GM21528 (cell line): ENCODE measurements around the gene TMEM209.
"Not testable (repeated sequence)": the region's sequence is repeated elsewhere in the genome, so short reads cannot be mapped to it uniquely, and the experiment has no call there.

Experiments
- ATAC-seq: cut with Tn5 transposase; IDR thresholded peaks from one replicate; pipeline ENCODE4 v1.9.1; 2021; ENCODE audit warnings: mild to moderate bottlenecking, moderate library complexity; ENCODE audit not compliant: unreplicated experiment, low FRiP score

Gene TMEM209

DNA sequence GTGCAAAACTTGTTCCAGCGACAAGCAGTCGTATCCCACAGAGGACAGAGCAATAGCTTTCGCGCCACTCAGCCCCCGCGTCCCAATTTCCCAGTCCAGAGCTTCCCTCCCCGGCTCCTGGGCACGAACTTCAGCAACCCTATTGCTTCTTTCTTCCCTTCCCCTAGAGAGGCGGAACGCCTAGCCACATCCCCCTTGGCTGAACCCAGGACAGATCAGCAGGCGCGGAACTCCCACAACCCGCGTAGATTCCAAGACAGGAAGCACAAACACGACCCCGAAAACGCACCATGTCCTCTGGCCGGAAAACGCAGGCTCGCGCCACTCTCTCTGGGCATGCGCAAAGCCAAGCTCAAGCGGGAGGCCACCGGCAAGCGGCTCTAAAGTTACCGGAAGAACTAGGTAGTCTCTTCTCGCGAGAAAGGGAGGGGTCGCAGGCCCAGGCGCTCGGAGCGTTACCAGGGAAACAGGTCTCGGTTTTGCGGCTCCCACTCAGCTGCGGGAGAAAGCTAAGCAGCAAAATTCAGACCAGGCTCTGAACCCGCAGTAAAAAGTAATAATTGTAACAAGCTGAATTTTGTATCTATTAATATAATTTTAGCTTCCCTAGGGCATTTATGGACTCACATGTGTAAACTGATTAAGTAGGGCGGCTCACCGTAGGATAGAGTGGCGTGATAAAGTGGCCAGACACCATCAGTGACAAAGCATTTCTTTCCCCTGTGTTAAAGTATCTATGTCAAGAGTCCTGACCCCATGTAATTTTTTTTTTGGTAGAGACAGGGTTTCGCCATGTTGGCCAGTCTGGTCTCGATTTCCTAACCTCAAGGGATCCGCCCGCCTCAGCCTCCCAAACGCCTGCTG lies at the start of gene TMEM209:
Gene TMEM209 (minus strand): TSS at position 323 of the 864 bp plus-strand sequence. CDS start 31 bp downstream, at position 292.
- ATAC-seq = peak; percentile 94

DNA sequence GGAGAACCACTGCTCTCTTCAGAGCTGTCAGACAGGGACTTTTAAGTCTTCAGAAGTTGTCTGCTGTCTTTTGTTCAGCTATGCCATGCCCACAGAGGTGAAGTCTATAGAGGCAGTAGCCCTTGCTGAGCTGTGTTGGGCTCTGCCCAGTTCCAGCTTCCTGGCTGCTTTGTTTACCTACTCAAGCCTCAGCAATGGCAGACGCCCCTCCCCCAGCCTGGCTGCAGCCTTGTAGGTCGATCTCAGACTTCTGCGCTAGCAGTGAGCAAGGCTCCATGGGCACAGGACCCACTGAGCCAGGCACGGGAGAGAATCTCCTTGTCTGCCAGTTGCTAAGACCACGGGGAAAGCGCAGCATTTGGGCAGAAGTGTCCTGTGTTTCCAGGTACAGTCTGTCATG lies 49.3 kb upstream of the TMEM209 start:
- ATAC-seq = no peak

DNA sequence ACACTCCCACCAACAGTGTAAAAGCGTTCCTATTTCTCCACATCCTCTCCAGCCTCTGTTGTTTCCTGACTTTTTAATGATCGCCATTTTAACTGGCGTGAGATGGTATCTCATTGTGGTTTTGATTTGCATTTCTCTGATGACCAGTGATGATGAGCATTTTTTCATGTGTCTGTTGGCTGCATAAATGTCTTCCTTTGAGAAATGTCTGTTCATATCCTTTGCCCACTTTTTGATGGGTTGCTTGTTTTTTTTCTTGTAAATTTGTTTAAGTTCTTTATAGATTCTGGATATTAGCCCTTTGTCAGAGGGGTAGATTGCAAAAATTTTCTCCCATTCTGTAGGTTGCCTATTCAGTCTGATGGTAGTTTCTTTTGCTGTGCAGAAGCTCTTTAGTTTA lies 44.4 kb upstream of the TMEM209 start:
- ATAC-seq = not testable (repeated sequence)

DNA sequence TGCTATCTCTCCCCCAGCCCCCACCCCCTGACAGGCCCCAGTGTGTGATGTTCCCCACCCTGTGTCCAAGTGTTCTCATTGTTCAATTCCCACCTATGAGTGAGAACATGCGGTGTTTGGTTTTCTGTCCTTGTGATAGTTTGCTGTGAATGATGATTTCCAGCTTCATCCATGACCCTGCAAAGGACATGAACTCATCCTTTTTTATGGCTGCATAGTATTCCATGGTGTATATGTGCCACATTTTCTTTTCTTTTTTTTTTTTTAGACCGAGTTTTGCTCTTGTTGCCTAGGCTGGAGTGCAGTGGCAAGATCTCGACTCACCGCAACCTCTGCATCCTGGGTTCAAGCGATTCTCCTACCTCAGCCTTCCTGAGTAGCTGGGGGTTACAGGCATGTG lies 43.6 kb upstream of the TMEM209 start:
- ATAC-seq = not testable (repeated sequence)

DNA sequence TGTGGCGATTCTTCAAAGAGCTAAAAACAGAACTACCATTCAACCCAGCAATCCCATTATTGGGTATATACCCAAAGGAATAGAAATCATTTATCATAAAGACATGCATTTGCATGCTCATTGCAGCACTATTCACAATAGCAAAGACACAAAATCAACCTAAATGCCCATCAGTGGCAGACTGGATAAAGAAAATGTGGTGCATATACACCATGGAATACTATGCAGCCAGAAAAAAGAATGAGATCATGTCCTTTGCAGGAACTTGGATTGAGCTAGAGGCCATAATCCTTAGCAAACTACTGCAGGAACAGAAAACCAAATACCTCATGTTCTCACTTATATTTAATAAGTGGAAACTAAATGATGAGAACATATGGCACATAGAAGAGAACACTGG lies 41.3 kb upstream of the TMEM209 start:
- ATAC-seq = not testable (repeated sequence)

DNA sequence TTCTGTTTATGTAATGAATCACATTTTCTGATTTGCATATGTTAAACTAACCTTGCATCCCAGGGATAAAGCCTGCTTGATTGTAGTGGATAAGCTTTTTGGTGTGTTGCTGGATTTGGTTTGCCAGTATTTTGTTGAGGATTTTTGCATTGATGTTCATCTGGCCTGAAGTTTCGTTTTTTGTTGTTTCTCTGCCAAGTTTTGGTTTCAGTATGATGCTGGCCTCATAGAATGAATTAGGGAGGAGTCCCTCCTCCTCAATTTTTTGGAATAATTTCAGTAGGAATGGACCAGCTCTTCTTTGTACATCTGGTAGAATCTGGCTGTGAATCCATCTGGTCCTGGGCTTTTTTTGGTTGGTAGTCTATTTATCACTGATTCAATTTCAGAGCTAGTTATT lies 38.3 kb upstream of the TMEM209 start:
- not testable (repeated sequence) for ATAC-seq

DNA sequence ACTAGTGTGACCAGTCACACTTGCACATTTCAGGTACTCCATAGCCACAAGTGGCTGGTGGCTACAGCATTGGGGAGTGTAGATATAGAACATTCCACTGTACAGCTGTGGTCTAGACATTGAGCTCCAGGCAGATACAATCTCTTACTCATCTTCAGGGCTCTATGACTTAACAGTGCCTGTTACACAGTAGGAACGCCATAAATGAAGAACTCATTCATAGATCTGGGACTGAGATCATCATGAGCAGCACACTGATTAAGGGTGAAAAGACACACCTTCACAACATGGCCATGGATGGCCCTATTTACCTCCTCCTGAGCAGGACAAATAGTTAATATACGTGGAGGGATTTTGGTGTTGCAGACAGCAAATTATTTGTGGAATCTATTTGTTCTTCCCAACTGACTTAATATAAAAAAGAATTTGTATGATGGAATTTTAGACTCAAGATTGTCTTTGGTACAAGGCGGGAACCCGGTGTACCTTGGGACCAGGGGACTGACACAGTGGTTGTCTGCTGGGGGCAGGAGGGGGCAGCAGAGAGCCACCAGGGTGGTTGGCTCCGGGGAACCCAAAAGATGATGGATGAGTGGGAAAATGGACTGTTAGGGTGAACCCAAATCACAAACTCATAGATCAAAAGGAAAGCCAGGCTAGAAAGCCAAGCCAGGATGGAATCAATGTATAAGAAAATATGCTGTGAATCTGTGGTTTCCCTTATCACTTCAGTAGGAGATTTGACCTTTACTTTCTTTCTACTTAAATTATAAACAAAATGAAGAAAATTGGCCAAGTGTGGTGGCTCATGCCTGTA lies 37.2 kb upstream of the TMEM209 start:
- no peak for ATAC-seq

DNA sequence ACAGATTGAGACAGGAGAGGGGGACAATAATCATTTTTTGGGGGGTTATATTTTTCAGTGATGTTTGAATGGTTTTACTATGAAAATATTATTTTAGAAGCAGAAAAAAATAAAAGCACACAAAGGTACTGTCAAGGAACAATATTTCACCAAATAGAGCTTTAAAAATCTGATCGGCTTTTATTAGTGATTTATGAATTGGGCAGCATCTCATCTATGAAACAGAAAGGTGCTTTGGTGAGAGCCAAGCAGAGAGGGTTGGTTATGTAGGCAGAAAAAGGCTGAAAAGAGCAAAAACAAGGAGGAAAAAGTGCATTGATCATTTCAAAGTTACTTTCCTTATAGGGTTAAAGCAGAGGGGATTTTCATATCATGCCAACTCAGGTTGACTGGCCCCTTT lies 35.0 kb upstream of the TMEM209 start:
- no peak for ATAC-seq

DNA sequence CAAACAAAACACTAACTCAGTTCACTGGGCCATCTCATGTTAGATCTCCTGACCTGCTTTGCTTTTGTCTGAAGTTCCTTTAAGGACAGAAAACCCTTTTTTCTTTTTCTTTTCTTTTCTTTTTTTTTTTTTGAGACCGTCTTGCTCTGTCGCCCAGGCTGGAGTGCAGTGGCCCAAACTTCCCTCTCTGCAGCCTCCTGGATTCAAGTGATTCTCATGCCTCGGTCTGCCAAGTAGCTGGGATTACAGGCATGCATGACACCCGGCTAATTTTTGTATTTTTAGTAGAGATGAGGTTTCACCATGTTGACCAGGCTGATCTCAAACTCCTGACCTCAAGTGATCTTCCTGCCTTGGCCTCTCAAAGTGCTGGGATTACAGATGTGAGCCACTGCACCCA lies 31.2 kb upstream of the TMEM209 start:
- ATAC-seq = not testable (repeated sequence)

DNA sequence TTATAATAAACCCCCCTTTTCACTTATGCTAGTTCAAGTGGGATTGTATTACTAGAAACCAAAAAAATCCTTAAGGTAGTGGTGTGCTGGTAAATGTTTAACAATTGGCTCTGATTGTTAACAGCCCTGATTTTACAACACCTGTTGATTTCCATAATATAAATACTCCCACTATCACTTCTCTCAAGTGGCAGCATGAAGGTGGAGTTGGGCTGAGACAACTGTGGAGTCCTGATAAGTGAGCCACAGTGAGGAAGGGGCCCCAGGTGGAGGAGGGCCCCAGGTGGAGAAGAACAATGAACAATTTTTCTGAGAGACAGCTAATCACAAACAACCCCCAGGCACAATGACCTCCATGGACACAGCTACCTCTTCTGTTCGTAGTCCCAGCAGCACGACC lies 28.9 kb upstream of the TMEM209 start:
- ATAC-seq = no peak

DNA sequence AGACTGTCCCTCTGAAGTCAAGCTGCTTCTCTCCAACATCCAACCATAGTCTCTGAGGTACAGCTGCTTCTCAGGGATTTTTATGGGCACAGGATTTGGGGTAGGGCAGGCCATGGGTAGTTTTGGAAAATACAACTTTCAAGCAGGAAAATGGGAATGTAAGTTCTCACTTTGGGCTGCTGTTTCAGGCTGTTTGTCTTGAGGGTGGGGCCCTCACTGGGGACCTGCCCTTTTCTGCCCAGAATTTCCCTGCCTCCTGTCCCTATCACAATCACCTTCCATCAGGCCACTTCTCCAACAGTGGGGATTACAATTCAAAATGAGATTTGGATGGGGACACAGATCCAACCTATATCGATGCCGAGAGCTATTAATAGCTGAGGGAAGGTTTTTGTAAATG lies 27.0 kb upstream of the TMEM209 start:
- ATAC-seq = no peak

DNA sequence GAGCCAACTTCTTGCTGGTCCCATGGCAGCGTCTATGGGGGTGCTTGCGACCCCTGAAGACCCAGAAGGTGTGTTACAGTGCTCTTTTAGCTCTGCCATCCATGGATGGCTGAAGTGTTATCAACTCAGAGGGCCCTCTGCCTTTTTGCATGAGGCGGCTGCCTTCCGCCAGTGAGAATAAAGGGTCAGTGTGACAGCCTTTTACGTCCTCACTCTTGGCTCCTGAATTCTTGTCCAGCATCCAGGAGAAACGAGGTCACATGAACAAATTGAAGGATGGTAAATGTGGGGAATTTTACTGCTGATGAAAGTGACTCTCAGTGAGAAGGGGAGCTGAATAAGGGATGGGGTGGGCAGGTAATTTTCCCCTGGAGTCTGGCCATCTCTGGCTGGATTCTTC lies 26.6 kb upstream of the TMEM209 start:
- ATAC-seq = no peak

DNA sequence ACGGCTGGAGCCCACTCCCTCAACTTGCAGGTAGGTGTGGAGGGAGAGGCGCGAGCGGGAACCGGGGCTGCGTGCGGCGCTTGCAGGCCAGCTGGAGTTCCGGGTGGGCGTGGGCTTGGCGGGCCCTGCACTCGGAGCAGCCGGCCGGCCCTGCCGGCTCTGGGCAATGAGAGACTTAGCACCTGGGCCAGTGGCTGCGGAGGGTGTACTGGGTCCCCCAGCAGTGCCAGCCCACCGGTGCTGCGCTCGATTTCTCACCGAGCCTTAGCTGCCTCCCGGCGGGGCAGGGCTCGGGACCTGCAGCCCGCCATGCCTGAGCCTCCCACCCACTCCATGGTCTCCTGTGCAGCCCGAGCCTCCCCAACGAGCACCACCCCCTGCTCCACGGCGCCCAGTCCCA lies 24.8 kb upstream of the TMEM209 start:
- ATAC-seq = not testable (repeated sequence)

DNA sequence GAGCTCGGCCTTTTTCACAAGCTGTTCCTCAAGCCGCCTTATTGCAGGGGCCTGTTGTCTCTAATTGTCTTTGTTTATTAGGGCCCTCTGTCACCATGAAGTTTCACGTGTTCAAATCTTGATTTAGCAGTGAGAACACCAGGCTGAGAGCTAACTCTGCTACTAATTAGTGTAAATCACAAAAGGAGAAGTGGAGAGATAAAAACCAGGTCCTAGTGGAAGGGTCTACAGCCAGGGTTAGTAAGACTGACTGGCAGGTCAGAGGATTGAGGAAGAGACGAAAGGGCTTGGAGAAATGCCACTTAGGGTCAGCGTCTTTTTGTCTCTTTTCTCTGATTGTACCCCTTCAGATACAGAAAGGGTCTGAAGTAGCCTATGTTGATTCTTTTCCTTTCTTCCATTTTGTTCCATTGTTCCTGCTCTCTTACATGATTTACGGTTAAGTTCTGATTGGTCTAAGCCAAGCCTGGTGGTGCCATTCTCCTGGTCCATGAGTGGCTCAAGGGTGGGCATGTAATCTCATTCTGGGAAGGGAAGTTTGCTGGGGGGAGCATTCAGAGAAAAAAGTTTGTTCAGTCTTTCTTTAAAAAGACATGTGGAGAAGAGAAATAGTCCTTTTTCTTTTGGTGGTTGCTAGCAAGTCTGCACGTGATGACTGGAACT lies 23.8 kb upstream of the TMEM209 start:
- ATAC-seq = no peak

DNA sequence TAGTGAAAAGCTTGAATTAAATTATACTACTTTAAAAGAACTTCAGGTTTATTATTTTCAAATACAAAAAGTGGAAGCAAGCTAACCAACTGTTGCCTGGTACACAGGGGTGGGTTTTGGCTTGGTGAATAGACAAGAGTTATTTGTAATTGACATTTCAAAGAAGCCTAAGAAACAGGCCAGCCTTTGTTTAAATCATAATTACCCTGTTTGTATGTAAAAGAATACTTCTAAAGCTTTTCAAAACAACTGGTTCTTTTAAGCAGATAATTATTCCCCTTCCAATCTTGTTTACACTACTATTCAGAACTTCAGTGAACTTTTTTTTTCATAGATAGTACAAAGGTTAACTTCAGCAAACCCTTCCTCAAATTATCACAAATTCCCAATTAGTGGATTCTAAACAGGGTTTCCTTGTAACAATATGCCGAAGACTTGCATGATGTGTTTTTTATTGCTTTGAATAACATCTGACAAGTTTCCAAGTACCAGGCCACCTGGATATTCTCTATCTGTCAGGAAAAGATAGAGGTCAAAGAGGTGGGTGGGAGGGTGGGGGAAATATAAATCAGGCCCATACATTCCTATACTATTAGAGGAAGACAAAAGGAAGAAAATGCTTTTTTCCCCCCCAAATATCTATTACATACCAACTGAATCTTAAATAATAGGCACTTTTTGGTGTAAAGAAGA lies 22.8 kb upstream of the TMEM209 start:
- no peak for ATAC-seq

DNA sequence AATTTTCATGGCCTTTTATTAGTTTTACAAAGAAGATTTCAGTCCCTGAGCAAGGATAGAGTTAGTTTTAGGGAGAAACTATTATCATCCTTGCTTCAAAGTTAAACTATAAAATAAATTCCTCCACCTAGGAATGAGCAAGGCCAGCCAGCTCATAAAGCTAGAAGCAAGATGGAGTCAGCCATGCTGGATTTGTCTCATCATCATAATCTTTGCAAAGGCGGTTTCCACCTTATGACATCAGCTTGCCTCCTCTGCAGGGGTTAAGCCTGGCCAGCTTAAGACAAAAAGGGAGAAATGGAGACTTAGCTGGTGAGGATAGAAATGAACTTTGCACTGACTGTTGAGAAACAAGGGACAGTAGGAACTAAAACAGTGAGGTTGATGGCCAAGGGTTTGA lies 21.1 kb upstream of the TMEM209 start:
- ATAC-seq = no peak

DNA sequence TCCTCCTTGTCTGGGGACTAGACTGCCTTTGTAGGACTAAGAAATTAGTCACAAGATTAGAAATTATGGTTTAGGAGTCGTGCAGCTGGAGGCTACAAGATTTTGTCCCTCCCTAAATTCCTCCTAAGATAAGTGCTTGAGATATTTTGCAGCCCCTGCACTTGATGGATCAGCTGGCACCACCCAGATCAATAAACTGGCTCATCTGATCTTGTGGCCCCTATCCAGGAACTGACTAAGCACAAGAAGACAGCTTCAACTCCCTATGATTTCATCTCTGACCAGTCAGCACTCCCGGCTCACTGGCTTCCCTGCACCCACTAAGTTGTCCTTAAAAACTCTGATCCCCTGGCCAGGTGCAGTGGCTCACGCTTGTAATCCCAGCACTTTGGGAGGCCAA lies 19.7 kb upstream of the TMEM209 start:
- not testable (repeated sequence) for ATAC-seq

DNA sequence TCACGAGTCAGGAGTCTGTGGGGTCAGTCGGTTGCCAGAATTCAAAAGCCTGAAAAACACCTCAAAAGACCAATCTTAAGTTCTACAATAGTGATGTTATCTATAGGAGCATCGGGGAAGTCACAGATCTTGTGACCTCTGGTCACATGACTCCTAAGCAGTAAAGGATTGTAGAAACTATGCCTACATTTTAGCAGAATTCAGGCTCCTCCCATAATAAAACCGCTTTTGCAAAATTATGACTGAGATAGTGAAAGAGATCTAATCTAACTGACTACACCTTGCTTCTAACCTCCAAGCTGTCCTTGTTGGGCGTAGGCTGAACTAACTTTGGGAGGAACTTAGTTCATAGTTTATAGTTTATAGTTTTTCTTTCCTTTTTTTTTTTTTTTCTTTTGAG lies 19.0 kb upstream of the TMEM209 start:
- ATAC-seq = no peak

DNA sequence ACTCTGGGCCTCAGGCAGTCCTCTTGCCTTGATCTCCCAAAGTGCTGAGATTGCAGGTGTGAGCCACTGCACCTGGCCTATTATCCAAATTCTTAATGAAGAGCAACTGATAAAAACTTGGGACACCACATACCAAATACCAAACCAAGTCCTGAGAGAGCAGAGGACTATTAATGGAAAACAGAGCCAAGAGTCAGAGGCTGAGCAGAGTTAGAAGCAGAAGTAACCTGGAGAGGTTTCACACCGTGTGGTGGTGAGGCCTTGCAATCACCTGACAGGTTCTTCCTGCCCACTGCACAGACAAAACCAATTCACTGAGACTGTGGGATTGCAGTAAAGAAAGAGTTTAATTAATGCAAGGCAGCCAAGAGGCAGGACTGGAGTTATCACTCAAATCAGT lies 18.4 kb upstream of the TMEM209 start:
- no peak for ATAC-seq

DNA sequence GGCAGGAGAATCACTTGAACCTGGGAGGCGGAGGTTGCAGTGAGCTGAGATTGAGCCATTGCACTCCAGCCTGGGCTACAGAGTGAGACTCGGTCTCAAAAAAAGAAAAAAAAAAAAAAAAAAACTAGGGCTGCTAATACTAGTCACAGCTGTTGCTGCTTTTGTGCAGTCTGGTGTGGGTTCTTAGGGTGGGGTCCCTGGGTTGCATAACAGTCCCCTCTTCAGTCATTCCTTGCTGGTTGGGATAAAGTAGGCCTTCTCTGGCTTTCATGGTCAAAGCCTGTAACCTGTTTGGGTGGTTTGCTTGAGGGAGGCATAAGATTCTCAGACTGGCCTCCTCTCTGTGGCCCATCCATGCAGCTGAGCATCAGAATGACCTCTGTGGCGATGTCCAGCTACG lies 16.5 kb upstream of the TMEM209 start:
- ATAC-seq = no peak

DNA sequence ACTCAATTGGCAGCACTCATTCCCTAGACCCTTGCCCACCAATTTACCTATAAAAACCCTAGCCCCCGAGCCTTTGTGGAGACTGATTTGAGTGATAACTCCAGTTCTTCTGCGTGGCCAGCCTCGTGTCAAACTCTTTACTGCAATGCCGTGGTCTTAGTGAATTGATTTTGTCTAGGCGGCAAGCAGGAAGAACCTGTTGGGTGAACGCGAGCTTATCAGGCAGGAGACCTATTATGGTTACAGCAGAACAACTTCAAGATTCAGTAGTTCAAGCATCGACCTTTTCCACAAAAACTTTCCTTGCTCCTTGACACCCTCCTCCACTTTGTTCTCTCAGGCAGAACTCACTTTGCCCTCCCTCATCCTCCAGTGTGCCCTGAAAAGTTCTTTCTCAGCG lies 14.7 kb upstream of the TMEM209 start:
- ATAC-seq = no peak
